Astrocyte (in vitro differentiated cells and primary cell): ENCODE data around the gene TRAF3IP1. TPM values are rescaled to one million over a fixed set of nuclear protein-coding genes. Genes with fewer than 3 reads are reported as not detected.

Source experiments
- DNase-seq: peaks from one replicate; pipeline ENCODE4 v3.0.0-alpha.2; 2010; ENCODE audit warnings: low read depth
- FAIRE-seq: peaks from 2 replicates; lab custom pipeline; 2011; peaks lifted over from hg19 to GRCh38; lab: Jason Lieb, UNC
- H2AFZ ChIP-seq: 2 replicates; pipeline ENCODE4 v1.6.0; 2012; ENCODE audit warnings: low read depth, low read length, inconsistent platforms
- H3K27ac ChIP-seq: 2 replicates; pipeline ENCODE4 v1.5.1; 2011; ENCODE audit warnings: low read depth, low read length, inconsistent platforms
- H3K27me3 ChIP-seq: 2 replicates; pipeline ENCODE4 v1.6.0; 2011; ENCODE audit warnings: low read length, inconsistent platforms; ENCODE audit not compliant: insufficient read depth
- H3K36me3 ChIP-seq: 2 replicates; pipeline ENCODE4 v1.5.1; 2011; ENCODE audit warnings: low read length, inconsistent platforms; ENCODE audit not compliant: insufficient read depth
- H3K4me1 ChIP-seq: 2 replicates; pipeline ENCODE4 v1.5.1; 2011; ENCODE audit warnings: low read length, inconsistent platforms; ENCODE audit not compliant: insufficient read depth
- H3K4me2 ChIP-seq: 2 replicates; pipeline ENCODE4 v1.6.0; 2012; ENCODE audit warnings: low read length, inconsistent platforms
- H3K4me3 ChIP-seq: 2 replicates; pipeline ENCODE4 v1.5.1; 2011; ENCODE audit warnings: low read depth, mild to moderate bottlenecking, low read length, inconsistent platforms; ENCODE audit not compliant: insufficient read depth
- H3K79me2 ChIP-seq: 2 replicates; pipeline ENCODE4 v1.6.0; 2012; ENCODE audit warnings: mild to moderate bottlenecking, low read length, inconsistent platforms; ENCODE audit not compliant: insufficient read depth
- H3K9ac ChIP-seq: 2 replicates; pipeline ENCODE4 v1.6.0; 2012; ENCODE audit warnings: mild to moderate bottlenecking, low read length, inconsistent platforms
- H3K9me3 ChIP-seq: 2 replicates; pipeline ENCODE4 v1.5.1; 2012; ENCODE audit warnings: low read depth, mild to moderate bottlenecking, low read length, inconsistent platforms; ENCODE audit not compliant: insufficient read depth
- H4K20me1 ChIP-seq: 2 replicates; pipeline ENCODE4 v1.6.0; 2012; ENCODE audit warnings: low read length, inconsistent platforms; ENCODE audit not compliant: insufficient read depth
- H3K27ac Mint-ChIP-seq: one replicate; pipeline ENCODE4 v1.8.0; 2021; ENCODE audit warnings: mild to moderate bottlenecking, mixed read lengths; ENCODE audit not compliant: unreplicated experiment
- H3K27me3 Mint-ChIP-seq: one replicate; pipeline ENCODE4 v1.8.0; 2021; ENCODE audit warnings: low read depth, mixed read lengths; ENCODE audit not compliant: unreplicated experiment
- H3K36me3 Mint-ChIP-seq: one replicate; pipeline ENCODE4 v1.8.0; 2021; ENCODE audit warnings: low read depth, mixed read lengths; ENCODE audit not compliant: unreplicated experiment
- H3K4me1 Mint-ChIP-seq: one replicate; pipeline ENCODE4 v1.8.0; 2021; ENCODE audit warnings: low read depth, mixed read lengths; ENCODE audit not compliant: unreplicated experiment
- H3K4me3 Mint-ChIP-seq: one replicate; pipeline ENCODE4 v1.8.0; 2021; ENCODE audit warnings: mild to moderate bottlenecking, moderate library complexity, mixed read lengths; ENCODE audit not compliant: unreplicated experiment
- H3K9me3 Mint-ChIP-seq: one replicate; pipeline ENCODE4 v1.8.0; 2021; ENCODE audit warnings: mild to moderate bottlenecking, mixed read lengths; ENCODE audit not compliant: unreplicated experiment
- EZH2 ChIP-seq: IDR thresholded peaks from 2 replicates; pipeline ENCODE4 v1.6.1; 2012; ENCODE audit warnings: mild to moderate bottlenecking, low read length, inconsistent platforms; ENCODE audit not compliant: insufficient read depth
- total RNA-seq: library from RNA; stranded (reverse); gene quantifications from 2 replicates; pipeline ENCODE4 v1.2.1, GENCODE V29; 2021
- TF ChIP-seq, protein P1 (sequence below): IDR thresholded peaks from 2 replicates; pipeline ENCODE4 v1.5.1; 2011; ENCODE audit warnings: low read depth, mild to moderate bottlenecking, inconsistent platforms, low read length, moderate library complexity; ENCODE audit not compliant: insufficient read depth

Gene TRAF3IP1
- total RNA-seq, 1 donor from 2014 or later, result 19.6 TPM

GRCh38 chr2:238285653-238286082, 34.6 kb upstream of the TRAF3IP1 start:
- DNase-seq (peak; percentile 93), FAIRE-seq (no peak)
- H3K27me3 ChIP-seq, result no peaks in the 10 kb centered on the region
- H3K4me2 ChIP-seq, result peak overlapping the region; percentile 91
- peak overlapping the region; percentile 72 for H3K27ac Mint-ChIP-seq
- no peaks in the 10 kb centered on the region for H3K9me3 ChIP-seq
- H3K36me3 Mint-ChIP-seq, result no peaks in the 10 kb centered on the region
- peak overlapping the region; percentile 40 for H3K4me3 Mint-ChIP-seq
- H3K36me3 ChIP-seq, result no peaks in the 10 kb centered on the region
- peaks cover 26% of the 10 kb centered on the region for H3K4me1 Mint-ChIP-seq
- H3K27me3 Mint-ChIP-seq, result peaks cover 8% of the 10 kb centered on the region
- TF ChIP-seq EZH2, result no peak
- TF ChIP-seq, protein P1, sequence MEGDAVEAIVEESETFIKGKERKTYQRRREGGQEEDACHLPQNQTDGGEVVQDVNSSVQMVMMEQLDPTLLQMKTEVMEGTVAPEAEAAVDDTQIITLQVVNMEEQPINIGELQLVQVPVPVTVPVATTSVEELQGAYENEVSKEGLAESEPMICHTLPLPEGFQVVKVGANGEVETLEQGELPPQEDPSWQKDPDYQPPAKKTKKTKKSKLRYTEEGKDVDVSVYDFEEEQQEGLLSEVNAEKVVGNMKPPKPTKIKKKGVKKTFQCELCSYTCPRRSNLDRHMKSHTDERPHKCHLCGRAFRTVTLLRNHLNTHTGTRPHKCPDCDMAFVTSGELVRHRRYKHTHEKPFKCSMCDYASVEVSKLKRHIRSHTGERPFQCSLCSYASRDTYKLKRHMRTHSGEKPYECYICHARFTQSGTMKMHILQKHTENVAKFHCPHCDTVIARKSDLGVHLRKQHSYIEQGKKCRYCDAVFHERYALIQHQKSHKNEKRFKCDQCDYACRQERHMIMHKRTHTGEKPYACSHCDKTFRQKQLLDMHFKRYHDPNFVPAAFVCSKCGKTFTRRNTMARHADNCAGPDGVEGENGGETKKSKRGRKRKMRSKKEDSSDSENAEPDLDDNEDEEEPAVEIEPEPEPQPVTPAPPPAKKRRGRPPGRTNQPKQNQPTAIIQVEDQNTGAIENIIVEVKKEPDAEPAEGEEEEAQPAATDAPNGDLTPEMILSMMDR, result no peak
- H3K9ac ChIP-seq, result peak overlapping the region; percentile 94
- peaks cover 47% of the 10 kb centered on the region for H3K79me2 ChIP-seq
- peaks cover 40% of the 10 kb centered on the region for H3K4me1 ChIP-seq
- no peaks in the 10 kb centered on the region for H3K9me3 Mint-ChIP-seq
- H2AFZ ChIP-seq, result no peak overlapping the region
- peak overlapping the region; percentile 92 for H3K27ac ChIP-seq
- peaks cover 19% of the 10 kb centered on the region for H4K20me1 ChIP-seq
- peak overlapping the region; percentile 38 for H3K4me3 ChIP-seq

GRCh38 chr2:238286095-238286494, 34.2 kb upstream of the TRAF3IP1 start:
- Histone ChIP-seq H3K79me2 (peaks cover 47% of the 10 kb centered on the region), H2AFZ (peak overlapping the region; percentile 21), H3K4me2 (peak overlapping the region; percentile 91), H3K27me3 (no peaks in the 10 kb centered on the region), H3K4me3 (peak overlapping the region; percentile 38), H3K4me1 (peaks cover 40% of the 10 kb centered on the region), H4K20me1 (peaks cover 19% of the 10 kb centered on the region), H3K27ac (peak overlapping the region; percentile 92), H3K36me3 (no peaks in the 10 kb centered on the region), H3K9me3 (no peaks in the 10 kb centered on the region), H3K9ac (peak overlapping the region; percentile 94)
- Mint-ChIP-seq H3K4me3 (peak overlapping the region; percentile 40), H3K4me1 (peaks cover 26% of the 10 kb centered on the region), H3K27me3 (peaks cover 8% of the 10 kb centered on the region), H3K9me3 (no peaks in the 10 kb centered on the region), H3K36me3 (no peaks in the 10 kb centered on the region), H3K27ac (peak overlapping the region; percentile 94)
- no peak for DNase-seq
- FAIRE-seq, result no peak
- TF ChIP-seq, protein P1, result no peak
- no peak for TF ChIP-seq EZH2

DNA sequence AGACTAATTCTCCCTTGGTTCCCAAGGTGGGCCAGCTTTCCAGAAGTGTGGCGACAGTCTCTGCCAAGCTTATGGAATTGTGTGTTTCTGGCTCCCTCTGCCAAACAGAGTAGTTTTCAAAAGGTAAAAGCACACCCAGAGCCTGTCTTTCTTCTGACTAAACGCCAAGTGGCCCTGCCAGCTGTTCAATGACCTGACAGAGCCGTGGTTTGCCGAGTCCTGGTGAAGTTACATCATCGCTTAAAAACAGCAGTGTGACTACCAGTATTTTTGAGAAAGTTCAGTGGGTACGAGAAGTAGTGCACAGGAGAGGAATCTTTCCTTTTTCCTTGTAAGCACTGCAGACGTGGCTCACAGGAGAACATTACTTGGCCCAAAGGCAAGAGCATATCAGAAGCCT, 33.8 kb upstream of the TRAF3IP1 start:
- Histone ChIP-seq H3K27me3 (no peaks in the 10 kb centered on the region), H3K27ac (peak overlapping the region; percentile 92), H2AFZ (no peak overlapping the region), H3K9me3 (no peaks in the 10 kb centered on the region), H3K4me3 (peak overlapping the region; percentile 38), H3K4me2 (peak overlapping the region; percentile 91), H3K36me3 (no peaks in the 10 kb centered on the region), H4K20me1 (peaks cover 19% of the 10 kb centered on the region), H3K79me2 (peaks cover 47% of the 10 kb centered on the region), H3K9ac (peak overlapping the region; percentile 94), H3K4me1 (peaks cover 40% of the 10 kb centered on the region)
- DNase-seq, result peak; percentile 86
- Mint-ChIP-seq H3K36me3 (no peaks in the 10 kb centered on the region), H3K27ac (peak overlapping the region; percentile 94), H3K9me3 (no peaks in the 10 kb centered on the region), H3K27me3 (peaks cover 8% of the 10 kb centered on the region), H3K4me1 (peaks cover 26% of the 10 kb centered on the region), H3K4me3 (peak overlapping the region; percentile 85)
- FAIRE-seq, result no peak
- TF ChIP-seq, protein P1, result no peak
- no peak for TF ChIP-seq EZH2
